PFSK-1 (cell line): ENCODE measurements around the gene FASTK.

Experiments
- FOXP2 ChIP-seq: optimal IDR thresholded peaks from 2 replicates; pipeline ENCODE3; 2011; ENCODE audit warnings: borderline replicate concordance, control low read depth, inconsistent platforms; ENCODE audit not compliant: insufficient read depth; ENCODE audit errors: extremely low read length, extremely low read depth
- POLR2AphosphoS5 ChIP-seq: IDR thresholded peaks from 2 replicates; pipeline ENCODE4 v1.6.1; 2012; ENCODE audit warnings: low read depth, mild to moderate bottlenecking, control low read depth, low read length, moderate library complexity
- SIN3A ChIP-seq: IDR thresholded peaks from 2 replicates; pipeline ENCODE4 v1.6.1; 2012; ENCODE audit warnings: mild to moderate bottlenecking, low read length, moderate library complexity, borderline replicate concordance; ENCODE audit not compliant: insufficient read depth
- TAF1 ChIP-seq: IDR thresholded peaks from 2 replicates; pipeline ENCODE4 v1.6.1; 2012; ENCODE audit warnings: low read length, control low read depth, borderline replicate concordance; ENCODE audit not compliant: insufficient read depth
- TF ChIP-seq, protein P1 (sequence below), 2 experiments: IDR thresholded peaks; 2 replicates each; pipeline versions ENCODE4 v1.6.1 to v1.8.0; 2011 to 2012; ENCODE audit warnings: low read depth in 2 of 2, low read length in 2 of 2, control low read depth in 1 of 2, inconsistent platforms in 1 of 2, mild to moderate bottlenecking in 1 of 2, moderate library complexity in 1 of 2; ENCODE audit not compliant: insufficient read depth in 1 of 2

DNA sequence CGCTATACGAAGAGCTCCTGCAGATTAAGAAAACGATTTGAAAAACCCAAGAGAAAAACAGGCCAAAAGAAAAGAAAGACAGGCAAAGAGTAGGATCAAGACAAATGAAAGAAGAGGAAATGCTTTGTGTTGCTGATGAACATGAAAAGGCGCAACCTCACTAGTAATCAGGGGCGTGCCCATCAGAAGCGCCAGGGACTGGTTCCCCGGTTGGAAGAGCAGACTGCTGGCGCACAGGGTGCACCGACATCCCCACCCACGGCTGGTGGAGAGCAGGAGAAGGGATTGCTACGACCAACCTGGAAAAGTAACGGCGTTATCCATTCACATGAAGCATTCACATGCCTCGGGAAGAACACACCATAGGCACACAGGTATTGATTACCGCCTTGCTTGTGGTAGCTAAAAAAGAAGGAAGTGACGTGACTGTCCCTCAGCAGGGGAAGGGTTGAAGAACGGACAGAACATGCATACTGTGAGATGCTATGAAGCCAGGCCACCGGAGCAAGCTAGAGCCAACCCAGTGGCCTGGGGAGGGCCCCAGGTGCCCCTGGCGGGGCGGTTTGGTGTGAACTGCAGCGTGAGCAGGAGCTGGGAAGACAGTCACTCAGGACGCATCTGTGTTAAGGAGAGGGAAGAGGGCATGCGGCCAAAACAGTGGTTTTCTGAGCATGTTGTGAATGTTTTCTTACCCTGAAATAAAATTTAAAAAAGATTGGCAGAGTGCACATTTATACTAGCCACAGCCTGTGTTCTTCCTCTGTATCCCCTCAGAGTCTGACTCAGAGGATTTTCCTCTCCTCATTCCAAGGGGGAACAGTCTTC is 24.0 kb upstream of the FASTK start:
- TF ChIP-seq, protein P1, sequence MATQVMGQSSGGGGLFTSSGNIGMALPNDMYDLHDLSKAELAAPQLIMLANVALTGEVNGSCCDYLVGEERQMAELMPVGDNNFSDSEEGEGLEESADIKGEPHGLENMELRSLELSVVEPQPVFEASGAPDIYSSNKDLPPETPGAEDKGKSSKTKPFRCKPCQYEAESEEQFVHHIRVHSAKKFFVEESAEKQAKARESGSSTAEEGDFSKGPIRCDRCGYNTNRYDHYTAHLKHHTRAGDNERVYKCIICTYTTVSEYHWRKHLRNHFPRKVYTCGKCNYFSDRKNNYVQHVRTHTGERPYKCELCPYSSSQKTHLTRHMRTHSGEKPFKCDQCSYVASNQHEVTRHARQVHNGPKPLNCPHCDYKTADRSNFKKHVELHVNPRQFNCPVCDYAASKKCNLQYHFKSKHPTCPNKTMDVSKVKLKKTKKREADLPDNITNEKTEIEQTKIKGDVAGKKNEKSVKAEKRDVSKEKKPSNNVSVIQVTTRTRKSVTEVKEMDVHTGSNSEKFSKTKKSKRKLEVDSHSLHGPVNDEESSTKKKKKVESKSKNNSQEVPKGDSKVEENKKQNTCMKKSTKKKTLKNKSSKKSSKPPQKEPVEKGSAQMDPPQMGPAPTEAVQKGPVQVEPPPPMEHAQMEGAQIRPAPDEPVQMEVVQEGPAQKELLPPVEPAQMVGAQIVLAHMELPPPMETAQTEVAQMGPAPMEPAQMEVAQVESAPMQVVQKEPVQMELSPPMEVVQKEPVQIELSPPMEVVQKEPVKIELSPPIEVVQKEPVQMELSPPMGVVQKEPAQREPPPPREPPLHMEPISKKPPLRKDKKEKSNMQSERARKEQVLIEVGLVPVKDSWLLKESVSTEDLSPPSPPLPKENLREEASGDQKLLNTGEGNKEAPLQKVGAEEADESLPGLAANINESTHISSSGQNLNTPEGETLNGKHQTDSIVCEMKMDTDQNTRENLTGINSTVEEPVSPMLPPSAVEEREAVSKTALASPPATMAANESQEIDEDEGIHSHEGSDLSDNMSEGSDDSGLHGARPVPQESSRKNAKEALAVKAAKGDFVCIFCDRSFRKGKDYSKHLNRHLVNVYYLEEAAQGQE (IDR thresholded peaks at IDR 0.05; ENCODE audit: insufficient read depth in 1 of 2, low read depth in 2 of 2, low read length in 2 of 2) = no peak
- TF ChIP-seq SIN3A (no peak), POLR2AphosphoS5 (no peak), FOXP2 (no peak), TAF1 (no peak)
